ENCODE results near the gene CGGBP1.
A peak's percentile ranks its signal among the peaks of the same experiment; 100 is the strongest.

The CGGBP1 gene

DNA sequence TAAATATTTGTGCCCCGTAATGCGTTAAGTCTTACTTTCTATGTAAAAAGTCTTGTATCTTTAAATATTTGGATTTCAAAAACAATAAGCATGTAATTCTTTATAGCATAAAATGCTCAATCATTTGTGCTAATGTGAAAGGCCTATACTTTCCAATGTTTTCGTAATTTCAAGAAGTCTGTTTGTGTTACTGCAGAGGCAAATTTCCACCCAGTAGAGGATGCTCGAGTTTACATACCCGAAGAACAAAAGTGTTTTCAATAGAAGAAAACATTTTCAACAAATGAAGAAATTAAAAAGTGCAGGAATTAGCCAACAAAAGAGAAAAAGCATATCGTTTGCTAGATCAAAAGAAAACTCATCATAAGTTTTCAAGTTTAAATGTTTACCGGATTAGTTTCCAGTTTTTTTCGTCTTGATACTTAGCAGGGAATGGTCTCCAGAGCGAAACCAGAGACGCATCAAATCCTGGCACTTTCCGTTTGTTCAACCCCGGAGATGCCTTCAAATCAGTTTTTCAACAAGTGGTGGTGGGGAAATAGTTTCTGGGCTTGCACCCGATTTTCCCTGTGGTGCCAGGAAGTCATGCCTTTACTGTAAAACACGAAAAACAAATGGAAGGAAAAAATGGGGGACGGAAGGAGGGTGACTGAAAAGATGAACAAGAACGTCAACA, 1.0 kb downstream of the CGGBP1 start:
- TF ChIP-seq, protein P1, sequence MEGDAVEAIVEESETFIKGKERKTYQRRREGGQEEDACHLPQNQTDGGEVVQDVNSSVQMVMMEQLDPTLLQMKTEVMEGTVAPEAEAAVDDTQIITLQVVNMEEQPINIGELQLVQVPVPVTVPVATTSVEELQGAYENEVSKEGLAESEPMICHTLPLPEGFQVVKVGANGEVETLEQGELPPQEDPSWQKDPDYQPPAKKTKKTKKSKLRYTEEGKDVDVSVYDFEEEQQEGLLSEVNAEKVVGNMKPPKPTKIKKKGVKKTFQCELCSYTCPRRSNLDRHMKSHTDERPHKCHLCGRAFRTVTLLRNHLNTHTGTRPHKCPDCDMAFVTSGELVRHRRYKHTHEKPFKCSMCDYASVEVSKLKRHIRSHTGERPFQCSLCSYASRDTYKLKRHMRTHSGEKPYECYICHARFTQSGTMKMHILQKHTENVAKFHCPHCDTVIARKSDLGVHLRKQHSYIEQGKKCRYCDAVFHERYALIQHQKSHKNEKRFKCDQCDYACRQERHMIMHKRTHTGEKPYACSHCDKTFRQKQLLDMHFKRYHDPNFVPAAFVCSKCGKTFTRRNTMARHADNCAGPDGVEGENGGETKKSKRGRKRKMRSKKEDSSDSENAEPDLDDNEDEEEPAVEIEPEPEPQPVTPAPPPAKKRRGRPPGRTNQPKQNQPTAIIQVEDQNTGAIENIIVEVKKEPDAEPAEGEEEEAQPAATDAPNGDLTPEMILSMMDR (IDR thresholded peaks at IDR 0.05): peak; percentile 43

DNA sequence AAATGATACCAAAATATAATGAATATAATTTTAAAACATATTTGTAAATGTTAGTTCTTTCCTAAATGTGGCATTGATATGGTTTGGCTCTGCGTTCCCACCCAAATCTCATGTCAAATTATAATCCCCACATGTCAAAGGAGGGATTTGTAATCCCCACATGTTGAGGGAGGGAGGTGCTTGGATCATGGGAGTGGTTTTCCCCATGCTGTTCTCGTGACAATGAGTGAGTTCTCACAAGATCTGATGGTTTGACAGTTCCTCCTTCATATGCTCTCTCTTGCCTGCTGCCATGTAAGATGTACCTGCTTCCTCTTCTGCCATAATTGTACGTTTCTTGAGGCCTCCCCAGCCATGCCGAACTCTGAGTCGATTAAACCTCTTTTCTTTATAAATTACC, 12.0 kb downstream of the CGGBP1 start:
- TF ChIP-seq, protein P1 (IDR thresholded peaks at IDR 0.05): no peak

- TF ChIP-seq, protein P1 (IDR thresholded peaks at IDR 0.05): no peak
Observed at GRCh38 chr3:88044411-88044810, 14.4 kb downstream of the CGGBP1 start.

GRCh38 chr3:88041005-88041404, 17.8 kb downstream of the CGGBP1 start:
- TF ChIP-seq, protein P1 (IDR thresholded peaks at IDR 0.05): no peak

- TF ChIP-seq, protein P1 (IDR thresholded peaks at IDR 0.05): no peak
Observed at GRCh38 chr3:88040529-88040928, 18.3 kb downstream of the CGGBP1 start.

- TF ChIP-seq, protein P1 (IDR thresholded peaks at IDR 0.05): no peak
Observed at GRCh38 chr3:88038566-88038965, 20.2 kb downstream of the CGGBP1 start.

DNA sequence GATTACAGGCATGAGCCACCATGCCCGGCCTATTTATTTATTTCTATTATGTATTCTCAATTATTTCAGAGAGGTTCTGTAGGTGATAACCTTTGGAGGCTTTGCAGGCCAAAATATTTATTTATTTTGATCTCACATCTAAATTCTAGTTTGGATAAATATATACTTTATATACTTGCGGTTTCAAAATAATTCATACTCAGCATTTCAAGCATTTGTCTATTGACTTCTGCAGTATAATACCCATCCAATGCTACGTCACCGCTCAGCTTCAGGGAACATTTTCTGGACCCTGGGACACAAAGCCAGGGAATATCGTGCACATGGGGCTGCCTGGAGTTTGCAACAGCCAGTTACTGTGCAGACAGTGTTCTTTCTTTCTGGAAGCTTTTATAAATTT, 22.6 kb downstream of the CGGBP1 start:
- TF ChIP-seq, protein P1 (IDR thresholded peaks at IDR 0.05): no peak

Measured in LNCAP (cell line).